HG02588 (cell line): ENCODE data around the gene IFITM1.

Source experiments
- ATAC-seq: cut with Tn5 transposase; IDR thresholded peaks from one replicate; pipeline ENCODE4 v1.9.1; 2021; ENCODE audit warnings: mild to moderate bottlenecking, moderate library complexity; ENCODE audit not compliant: unreplicated experiment

Gene IFITM1

GRCh38 chr11:313787-314553, at the start of gene IFITM1:
IFITM1 (plus strand) TSS chr11:314040; CDS start chr11:314171, 131 bp downstream.
- no peak for ATAC-seq

- no peak for ATAC-seq
Measured at GRCh38 chr11:266676-267439, 47.0 kb upstream of the IFITM1 start.

- no peak for ATAC-seq
Measured at GRCh38 chr11:267491-267994, 46.3 kb upstream of the IFITM1 start.

GRCh38 chr11:268716-269145, 45.1 kb upstream of the IFITM1 start:
- ATAC-seq, result peak; percentile 44

GRCh38 chr11:269146-269890, 44.5 kb upstream of the IFITM1 start:
- ATAC-seq, result peak; percentile 72

GRCh38 chr11:270451-271318, 43.2 kb upstream of the IFITM1 start:
- no peak for ATAC-seq

GRCh38 chr11:271319-271715, 42.5 kb upstream of the IFITM1 start:
- no peak for ATAC-seq

GRCh38 chr11:272195-272930, 41.5 kb upstream of the IFITM1 start:
- no peak for ATAC-seq

- ATAC-seq, result no peak
Measured at GRCh38 chr11:272931-273198, 41.0 kb upstream of the IFITM1 start.

- no peak for ATAC-seq
Measured at GRCh38 chr11:276219-276618, 37.6 kb upstream of the IFITM1 start.

- ATAC-seq, result no peak
Measured at GRCh38 chr11:278001-278951, 35.6 kb upstream of the IFITM1 start, which contains the start of gene NLRP6. NLRP6 (plus strand) TSS chr11:278407; CDS start chr11:278570, 163 bp downstream.

GRCh38 chr11:279040-279965, 34.5 kb upstream of the IFITM1 start:
- no peak for ATAC-seq

- ATAC-seq, result no peak
Measured at GRCh38 chr11:279966-280705, 33.7 kb upstream of the IFITM1 start.

- ATAC-seq, result no peak
Measured at GRCh38 chr11:280706-281485, 32.9 kb upstream of the IFITM1 start.

GRCh38 chr11:281486-282161, 32.2 kb upstream of the IFITM1 start:
- ATAC-seq, result no peak

GRCh38 chr11:282171-282570, 31.7 kb upstream of the IFITM1 start:
- no peak for ATAC-seq
